ENCODE data around the gene SLF1.

The SLF1 gene

DNA sequence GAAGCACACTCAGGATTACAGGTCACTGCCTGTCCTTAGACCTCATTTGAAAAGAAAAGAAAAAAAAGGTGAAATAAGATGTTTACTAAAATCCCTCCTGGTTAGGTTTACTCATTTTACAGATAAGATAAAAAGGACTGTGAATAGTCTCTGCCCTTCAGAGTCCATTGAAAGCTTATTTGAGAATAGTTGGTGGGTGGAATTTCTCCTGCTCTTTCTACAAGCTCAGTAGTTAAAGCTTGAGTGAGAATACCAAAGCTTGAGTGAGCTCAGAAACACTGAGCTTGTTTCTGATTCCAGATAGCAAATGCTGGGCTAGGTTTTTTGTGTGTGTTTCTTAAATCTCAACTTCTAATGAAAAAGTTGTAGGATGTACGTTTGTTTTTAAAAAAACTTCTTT, 106.7 kb downstream of the SLF1 start:
- no peak for FAIRE-seq

DNA sequence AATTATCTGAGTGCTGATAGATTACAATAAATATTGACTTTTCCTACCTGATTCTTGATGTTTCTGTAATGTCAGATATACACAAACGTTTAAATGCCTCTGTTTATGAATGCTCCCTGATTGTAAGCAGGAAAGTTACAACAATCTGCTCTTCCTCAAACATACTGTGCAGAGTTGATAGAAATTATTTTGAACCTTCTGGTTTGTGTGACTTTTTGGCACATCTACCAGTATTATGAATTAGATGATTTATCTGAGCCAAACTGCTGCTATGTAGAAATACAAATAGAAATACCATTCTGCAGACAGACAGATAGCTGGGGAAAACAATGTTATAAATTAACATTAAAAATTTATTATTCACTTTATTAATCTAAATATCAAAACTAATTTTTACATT, 113.0 kb downstream of the SLF1 start:
- FAIRE-seq = no peak

DNA sequence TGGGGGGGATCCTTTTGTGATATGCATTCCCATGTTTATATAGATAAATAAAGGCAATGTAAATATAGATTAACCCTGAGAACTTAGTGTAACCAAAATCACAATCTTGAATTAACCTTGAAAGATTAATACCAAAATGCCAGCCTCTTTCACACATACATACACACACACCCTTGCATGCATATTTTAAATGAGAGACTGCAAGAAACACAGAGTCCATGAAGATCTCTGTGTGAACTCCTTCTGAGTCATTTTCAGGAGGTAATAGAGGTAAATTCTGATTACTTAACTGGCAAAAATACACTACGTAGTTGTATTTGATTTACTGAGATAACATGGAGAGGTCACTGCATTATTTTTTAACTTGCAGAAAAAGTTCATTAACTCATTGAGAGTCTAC, 118.0 kb downstream of the SLF1 start:
- FAIRE-seq = no peak

DNA sequence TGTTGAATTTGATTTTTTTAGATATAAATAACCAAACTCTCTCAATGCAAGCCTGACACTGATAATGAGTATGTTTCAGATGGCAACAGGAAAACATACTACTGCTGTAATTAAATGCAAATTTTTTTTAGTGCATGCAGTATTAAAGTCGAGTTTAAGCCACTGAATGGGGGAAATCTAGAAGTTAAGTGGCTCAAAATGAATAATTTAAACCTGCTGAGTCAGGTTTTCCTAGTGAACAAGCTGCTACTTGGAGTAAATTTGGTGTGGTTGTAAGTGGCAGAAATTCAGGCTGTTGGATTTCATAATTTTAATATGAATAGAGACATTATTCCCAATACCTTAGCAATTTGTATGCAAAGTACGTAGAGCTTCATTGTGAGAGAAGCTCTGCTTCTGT, 121.8 kb downstream of the SLF1 start:
- no peak for FAIRE-seq

DNA sequence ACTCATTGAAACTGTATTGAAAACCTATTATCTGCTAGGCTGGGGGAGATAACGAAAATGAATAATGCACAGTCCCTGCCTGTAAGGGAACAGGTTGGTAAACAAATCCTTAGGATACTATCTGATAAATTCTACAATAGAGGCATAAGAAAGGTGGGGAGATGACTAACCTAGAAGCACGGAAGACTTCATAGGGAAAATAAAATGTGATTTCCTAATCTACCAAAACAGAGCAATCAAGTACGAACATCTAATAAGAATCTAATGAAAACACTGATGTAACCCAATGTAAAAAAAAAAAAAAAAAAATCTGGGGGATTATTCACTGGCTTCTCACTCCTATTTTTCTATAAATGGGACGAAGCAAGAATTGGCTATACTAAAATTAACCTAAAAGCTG, 124.4 kb downstream of the SLF1 start:
- no peak for FAIRE-seq

DNA sequence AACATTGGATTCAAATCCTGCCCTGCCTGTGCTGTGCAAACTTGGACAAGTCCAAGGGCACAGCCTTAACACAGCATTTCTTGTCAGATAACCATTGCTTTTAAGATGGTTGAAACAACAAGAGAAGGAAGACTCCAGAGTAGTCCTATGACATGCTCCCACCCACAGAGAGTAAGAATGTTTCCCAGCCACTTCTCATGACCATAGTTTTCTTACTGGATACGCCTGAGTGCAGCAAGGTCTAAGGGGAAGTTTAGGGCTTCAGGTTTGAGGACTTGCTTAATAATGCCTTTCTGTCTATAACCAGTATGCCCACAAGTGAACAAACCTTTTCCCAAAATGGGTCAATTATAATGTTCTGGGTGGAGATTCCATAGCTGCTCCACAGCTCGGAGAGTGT, 126.4 kb downstream of the SLF1 start:
- no peak for FAIRE-seq

DNA sequence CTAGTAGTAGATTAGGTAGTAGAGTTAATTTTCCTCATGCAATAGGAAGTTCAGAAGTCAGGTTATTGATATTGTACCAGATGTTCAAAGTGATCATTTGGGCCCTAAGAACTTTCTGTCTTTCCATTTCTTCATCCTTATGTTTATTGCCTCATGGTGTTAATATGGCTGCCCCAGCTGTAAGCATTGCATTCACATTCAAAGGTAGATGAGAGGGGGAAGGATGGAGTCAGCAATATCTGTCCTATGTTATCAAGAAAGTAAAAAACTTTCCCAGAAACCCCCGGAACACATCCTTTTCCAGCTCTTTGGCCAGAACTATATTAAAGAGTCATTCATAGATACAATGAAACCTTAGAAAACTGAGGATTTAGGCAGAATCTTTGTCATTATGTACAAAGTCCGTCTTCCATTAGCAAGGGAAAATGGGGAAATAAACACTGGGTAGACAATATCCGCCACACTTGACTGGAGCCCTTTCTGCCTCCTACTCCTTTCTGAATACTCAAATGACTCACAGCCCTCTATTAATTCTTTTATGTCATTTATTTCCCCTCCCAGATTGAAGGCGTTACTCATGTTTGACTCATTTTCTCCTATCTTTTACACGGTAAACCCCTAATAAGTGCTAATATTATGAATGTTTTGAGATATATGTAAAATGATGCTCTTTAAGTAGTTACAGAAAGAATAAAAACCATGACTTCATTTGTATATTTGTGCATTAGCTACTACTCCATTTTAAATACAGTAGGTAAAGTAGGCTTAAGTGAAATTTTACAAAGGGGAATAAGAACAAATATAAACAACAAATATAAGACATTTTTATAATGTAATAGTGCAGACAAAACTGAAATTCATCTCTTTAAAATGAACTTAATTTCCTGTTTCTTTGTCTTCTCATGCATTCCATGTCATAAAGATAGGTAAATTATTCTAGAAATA, 127.6 kb downstream of the SLF1 start:
- no peak for FAIRE-seq

DNA sequence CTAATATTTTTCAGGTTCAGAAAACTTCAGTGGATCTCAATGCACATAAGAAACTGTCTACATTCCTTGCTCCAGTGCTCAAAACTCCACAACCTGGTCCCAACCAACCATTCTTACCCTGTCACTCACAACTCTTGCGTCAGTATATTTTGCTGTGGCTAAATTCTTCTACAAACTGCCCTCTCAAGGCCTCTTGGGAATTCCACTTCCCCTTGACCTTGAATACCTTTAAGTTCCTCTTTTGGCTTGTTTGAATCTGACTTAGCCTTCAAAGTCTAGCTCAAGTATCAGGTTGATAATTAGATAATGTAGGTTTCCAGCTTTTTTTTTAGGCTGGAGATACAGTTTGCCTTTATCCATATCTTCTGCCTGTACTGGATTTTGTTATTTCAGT, 128.3 kb downstream of the SLF1 start:
- no peak for FAIRE-seq
